Measurements from ENCODE around the gene RARG.

- TF ChIP-seq CTCF (IDR thresholded peaks at IDR 0.05) (no peak), POLR2A (IDR thresholded peaks at IDR 0.05) (no peak)
Observed at GRCh38 chr12:53208877-53209463, 23.0 kb downstream of the RARG start.
